RWPE2 (cell line): ENCODE measurements around the gene GTPBP3.

ENCODE experiments used
- ATAC-seq: fragments of 200-7000 bp; cut with Tn5 transposase; 3 replicates; pipeline ENCODE4 v1.9.1; 2021; ENCODE audit warnings: low read depth
- DNase-seq: peaks from one replicate; pipeline ENCODE4 v3.0.0-alpha.2; 2020; ENCODE audit warnings: low spot score
- H3K27ac ChIP-seq: fragments of 450-650 bp; 2 replicates; pipeline ENCODE4 v1.5.1; 2017; ENCODE audit warnings: mild to moderate bottlenecking; ENCODE audit not compliant: poor library complexity, severe bottlenecking
- H3K27me3 ChIP-seq: fragments of 250-450 bp; sonication (Bioruptor Pico); 2 replicates; pipeline ENCODE4 v1.5.1; 2021; ENCODE audit warnings: mild to moderate bottlenecking, moderate library complexity; ENCODE audit not compliant: insufficient read depth, poor library complexity, severe bottlenecking
- H3K36me3 ChIP-seq: fragments of 250-450 bp; sonication (Bioruptor Pico); 2 replicates; pipeline ENCODE4 v1.5.1; 2020; ENCODE audit warnings: low read depth, mild to moderate bottlenecking, moderate library complexity
- H3K4me1 ChIP-seq: fragments of 250-450 bp; sonication (Bioruptor Pico); 2 replicates; pipeline ENCODE4 v1.5.1; 2021; ENCODE audit warnings: mild to moderate bottlenecking, moderate library complexity; ENCODE audit not compliant: insufficient read depth, poor library complexity, severe bottlenecking
- H3K4me3 ChIP-seq: fragments of 250-450 bp; sonication (Bioruptor Pico); 2 replicates; pipeline ENCODE4 v1.5.1; 2021; ENCODE audit warnings: mild to moderate bottlenecking, moderate library complexity; ENCODE audit not compliant: severe bottlenecking
- H3K9me3 ChIP-seq: fragments of 250-450 bp; sonication (Bioruptor Pico); 2 replicates; pipeline ENCODE4 v1.5.1; 2021; ENCODE audit warnings: mild to moderate bottlenecking, moderate library complexity; ENCODE audit not compliant: severe bottlenecking
- CTCF ChIP-seq: fragments of 450-650 bp; IDR thresholded peaks from one replicate; pipeline ENCODE4 v1.5.1; 2017; ENCODE audit warnings: mild to moderate bottlenecking, moderate library complexity; ENCODE audit not compliant: poor library complexity, severe bottlenecking

The GTPBP3 gene

GRCh38 chr19:17327068-17327653 is 10.2 kb upstream of the GTPBP3 start:
- peak overlapping the region; percentile 52 for H3K27ac ChIP-seq
- peaks cover 3% of the 10 kb centered on the region; the same call in 1 of the 2 replicates for H3K36me3 ChIP-seq
- no peak for TF ChIP-seq CTCF
- no peaks in the 10 kb centered on the region for H3K27me3 ChIP-seq
- H3K9me3 ChIP-seq = no peaks in the 10 kb centered on the region
- DNase-seq = no peak
- ATAC-seq = no peak
- H3K4me3 ChIP-seq = no peak overlapping the region
- peaks cover 13% of the 10 kb centered on the region for H3K4me1 ChIP-seq

- DNase-seq (no peak), ATAC-seq (peak; percentile 44; the same call in 2 of the 3 replicates)
- H3K4me1 ChIP-seq = peaks cover 13% of the 10 kb centered on the region
- peak overlapping the region; percentile 52 for H3K27ac ChIP-seq
- H3K27me3 ChIP-seq = no peaks in the 10 kb centered on the region
- H3K9me3 ChIP-seq = no peaks in the 10 kb centered on the region
- H3K4me3 ChIP-seq = peak overlapping the region; percentile 29
- peaks cover 2% of the 10 kb centered on the region for H3K36me3 ChIP-seq
- no peak for TF ChIP-seq CTCF
These were observed 9.5 kb upstream of the GTPBP3 start for GRCh38 chr19:17327654-17328516.

- Histone ChIP-seq H3K36me3 (peaks cover 6% of the 10 kb centered on the region), H3K27ac (no peak overlapping the region), H3K9me3 (no peaks in the 10 kb centered on the region), H3K4me1 (peaks cover 13% of the 10 kb centered on the region), H3K27me3 (no peaks in the 10 kb centered on the region), H3K4me3 (peak overlapping the region; percentile 29)
- ATAC-seq (no peak), DNase-seq (no peak)
- no peak for TF ChIP-seq CTCF
These were observed 8.6 kb upstream of the GTPBP3 start for GRCh38 chr19:17328517-17329365.

- no peaks in the 10 kb centered on the region for H3K27me3 ChIP-seq
- peaks cover 13% of the 10 kb centered on the region for H3K4me1 ChIP-seq
- H3K36me3 ChIP-seq = peaks cover 6% of the 10 kb centered on the region
- no peak overlapping the region for H3K27ac ChIP-seq
- no peak for TF ChIP-seq CTCF
- H3K4me3 ChIP-seq = no peak overlapping the region
- H3K9me3 ChIP-seq = no peaks in the 10 kb centered on the region
- DNase-seq (no peak), ATAC-seq (no peak)
These were observed 7.7 kb upstream of the GTPBP3 start for GRCh38 chr19:17329366-17330261.
